Esophagus squamous epithelium (tissue), 4 donors: ENCODE results near the gene AK8.

Experiments used
- POLR2A ChIP-seq, 4 donors: fragments of 450-650 bp; IDR thresholded peaks; one replicate each; pipeline ENCODE4 v1.6.1; 2017; ENCODE audit warnings: antibody characterized with exemption in 4 of 4, mild to moderate bottlenecking in 4 of 4, moderate library complexity in 3 of 4
- TF ChIP-seq, protein P1 (sequence below), 6 experiments: fragments of 450-650 bp in 4 of 6; fragments of 200-600 bp in 2 of 6; sonication (generic) in 2 of 6; IDR thresholded peaks; one replicate each; pipeline ENCODE4 v1.5.1; 2016 to 2019; ENCODE audit warnings: antibody characterized with exemption in 6 of 6, mild to moderate bottlenecking in 4 of 6, moderate library complexity in 4 of 6

DNA sequence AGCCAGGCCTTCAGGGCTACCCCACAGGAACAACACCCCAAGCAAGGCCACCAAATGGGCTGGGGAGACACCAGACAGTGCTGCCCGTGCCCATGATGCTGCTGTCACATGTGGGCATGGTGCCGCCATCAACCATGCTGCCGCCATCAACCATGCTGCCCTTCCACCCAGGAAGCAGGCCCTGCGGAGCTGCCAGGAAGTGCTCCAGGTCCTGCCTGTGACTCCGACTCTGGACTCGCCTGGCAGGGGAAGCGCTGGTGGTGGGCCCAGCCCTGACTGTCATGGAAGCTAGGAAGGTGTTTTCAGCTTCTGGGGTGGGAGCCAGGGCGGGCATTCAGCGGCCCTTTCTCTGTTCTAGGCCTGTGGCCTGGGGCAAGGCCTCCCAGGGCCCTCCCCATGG lies 8.8 kb downstream of the AK8 start:
- TF ChIP-seq, protein P1, sequence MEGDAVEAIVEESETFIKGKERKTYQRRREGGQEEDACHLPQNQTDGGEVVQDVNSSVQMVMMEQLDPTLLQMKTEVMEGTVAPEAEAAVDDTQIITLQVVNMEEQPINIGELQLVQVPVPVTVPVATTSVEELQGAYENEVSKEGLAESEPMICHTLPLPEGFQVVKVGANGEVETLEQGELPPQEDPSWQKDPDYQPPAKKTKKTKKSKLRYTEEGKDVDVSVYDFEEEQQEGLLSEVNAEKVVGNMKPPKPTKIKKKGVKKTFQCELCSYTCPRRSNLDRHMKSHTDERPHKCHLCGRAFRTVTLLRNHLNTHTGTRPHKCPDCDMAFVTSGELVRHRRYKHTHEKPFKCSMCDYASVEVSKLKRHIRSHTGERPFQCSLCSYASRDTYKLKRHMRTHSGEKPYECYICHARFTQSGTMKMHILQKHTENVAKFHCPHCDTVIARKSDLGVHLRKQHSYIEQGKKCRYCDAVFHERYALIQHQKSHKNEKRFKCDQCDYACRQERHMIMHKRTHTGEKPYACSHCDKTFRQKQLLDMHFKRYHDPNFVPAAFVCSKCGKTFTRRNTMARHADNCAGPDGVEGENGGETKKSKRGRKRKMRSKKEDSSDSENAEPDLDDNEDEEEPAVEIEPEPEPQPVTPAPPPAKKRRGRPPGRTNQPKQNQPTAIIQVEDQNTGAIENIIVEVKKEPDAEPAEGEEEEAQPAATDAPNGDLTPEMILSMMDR (IDR thresholded peaks at IDR 0.05) = no peak
- no peak for TF ChIP-seq POLR2A (IDR thresholded peaks at IDR 0.05)
